Cardiac fibroblast (primary cell): ENCODE results near the gene PDCD4.
A peak's percentile ranks its signal among the peaks of the same experiment; 100 is the strongest.

Experiments used
- DNase-seq, 2 donors: peaks; one replicate each; pipeline versions ENCODE4 v3.0.0 to v3.0.0-alpha.2; 2010; ENCODE audit warnings: low read depth in 2 of 2
- H3K4me3 ChIP-seq, 2 donors: replicated peaks in 1 of 2; 1 replicate in 1 of 2; 2 replicates in 1 of 2; pipeline ENCODE4 v1.5.1; 2011; ENCODE audit warnings: low read depth in 2 of 2, low read length in 2 of 2, mild to moderate bottlenecking in 2 of 2, moderate library complexity in 1 of 2
- CTCF ChIP-seq: IDR thresholded peaks from one replicate; pipeline ENCODE4 v1.5.1; 2011; ENCODE audit warnings: low read depth, mild to moderate bottlenecking, low read length, inconsistent platforms

Gene PDCD4

GRCh38 chr10:110872145-110872983 is 636 bp downstream of the PDCD4 start:
- peak overlapping the region; percentile 82 to 94 for H3K4me3 ChIP-seq
- peak; percentile 89 for DNase-seq
- peak; percentile 31 for TF ChIP-seq CTCF

DNA sequence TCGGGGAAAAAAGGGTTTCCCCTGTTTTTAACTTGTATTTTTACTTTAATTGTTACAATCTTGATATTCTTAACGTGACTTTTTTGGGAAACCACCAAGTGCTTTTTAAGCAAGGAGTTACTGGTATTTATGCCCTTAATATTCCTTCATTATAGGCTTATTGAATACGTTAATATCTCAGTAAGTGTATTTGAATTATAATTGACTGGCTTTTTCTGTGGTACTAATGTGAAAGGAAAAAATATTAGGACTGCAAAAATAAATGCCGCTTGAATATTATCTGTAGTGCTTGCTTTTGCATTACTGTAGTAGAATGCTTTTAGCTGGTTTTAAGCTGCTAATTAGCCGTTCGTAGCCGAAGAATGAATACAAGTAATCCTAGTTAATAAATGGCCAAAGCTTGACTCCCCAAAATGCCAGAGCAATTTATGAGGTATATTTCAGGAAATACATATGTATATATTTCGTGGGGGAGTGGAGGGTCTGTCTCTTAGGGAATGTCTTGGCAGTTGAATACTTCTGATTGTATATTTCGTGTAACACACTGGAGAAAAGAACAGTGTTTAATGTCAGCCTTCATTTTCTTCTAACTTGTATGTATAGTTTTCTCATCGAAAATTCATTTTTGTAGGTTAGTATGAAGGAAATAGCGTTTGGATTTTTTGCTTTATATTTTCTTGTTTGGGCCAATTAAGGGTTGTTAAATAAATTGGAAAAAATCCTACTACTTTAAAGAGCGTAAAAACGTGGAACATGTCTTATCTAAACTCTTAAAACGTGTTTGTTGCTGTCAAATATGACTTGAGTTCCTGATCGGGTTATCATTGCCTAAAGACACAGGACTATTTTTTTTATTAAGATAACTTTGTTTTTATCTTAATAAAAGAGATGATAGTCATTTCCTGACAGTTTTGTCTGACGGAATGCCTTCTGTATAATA is 1.5 kb downstream of the PDCD4 start:
- peak overlapping the region; percentile 82 to 94 for H3K4me3 ChIP-seq
- no peak for TF ChIP-seq CTCF

GRCh38 chr10:110873951-110874350 is 2.2 kb downstream of the PDCD4 start:
- no peak for DNase-seq
- peak overlapping the region; percentile 82 to 94 for H3K4me3 ChIP-seq
- no peak for TF ChIP-seq CTCF

More for the DNA sequence above, 1.5 kb downstream of the PDCD4 start:
- DNase-seq = peak in 1 of 2 donors; percentile 32

DNA sequence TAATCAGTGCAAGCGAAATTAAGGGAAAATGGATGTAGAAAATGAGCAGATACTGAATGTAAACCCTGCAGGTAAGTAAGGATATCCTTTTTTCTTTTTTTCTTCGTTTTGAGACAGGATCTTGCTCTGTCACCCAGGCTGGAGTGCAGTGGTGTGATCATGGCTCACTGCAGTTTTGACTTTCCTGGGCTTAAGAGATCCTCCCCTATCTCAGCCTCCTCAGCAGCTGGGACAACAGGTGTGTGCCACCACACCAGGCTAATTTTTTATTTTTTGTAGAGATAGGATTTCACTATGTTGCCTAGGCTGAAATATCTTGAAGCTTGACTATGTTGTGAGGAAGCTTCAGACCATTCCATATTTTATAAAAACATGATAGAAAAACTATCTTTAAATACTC is 4.3 kb downstream of the PDCD4 start:
- TF ChIP-seq CTCF = no peak
- no peak for DNase-seq
- no peak overlapping the region for H3K4me3 ChIP-seq

- DNase-seq = no peak
- TF ChIP-seq CTCF = no peak
- H3K4me3 ChIP-seq = no peak overlapping the region
Observed at GRCh38 chr10:110876788-110877187, 5.1 kb downstream of the PDCD4 start.

DNA sequence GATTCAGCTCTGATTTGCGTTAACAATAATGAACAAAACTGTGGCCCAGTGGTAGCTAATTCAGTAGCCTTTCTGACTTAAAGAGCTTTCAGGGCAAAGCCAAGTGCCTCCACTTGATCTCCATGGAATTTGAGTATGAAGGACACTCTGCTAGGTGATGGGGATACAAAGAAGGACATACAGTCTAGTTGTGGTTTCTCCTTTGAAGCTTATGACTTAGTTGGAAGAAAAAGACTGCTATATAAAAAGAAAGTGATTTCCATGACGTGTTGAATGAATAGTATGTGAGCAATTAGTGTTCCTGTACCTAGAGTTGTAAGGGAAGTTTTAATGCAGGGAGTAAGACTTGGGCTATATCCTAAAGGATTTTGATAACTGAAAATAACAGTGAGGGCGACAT is 8.3 kb downstream of the PDCD4 start:
- DNase-seq = no peak
- TF ChIP-seq CTCF = no peak

More for the DNA sequence above, 8.3 kb downstream of the PDCD4 start:
- H3K4me3 ChIP-seq = no peak overlapping the region
